Daoy (cell line): Measurements from ENCODE around the gene CCNL2. TPM values are rescaled to one million over a fixed set of nuclear protein-coding genes. Genes with fewer than 3 reads are reported as not detected.
A peak's percentile ranks its signal among the peaks of the same experiment; 100 is the strongest.
"Not testable (repeated sequence)": the region's sequence is repeated elsewhere in the genome, so short reads cannot be mapped to it uniquely, and the experiment has no call there.

Experiments used
- DNase-seq: peaks from one replicate; pipeline ENCODE4 v3.0.0-alpha.2; 2015; ENCODE audit warnings: low read depth
- total RNA-seq: library from RNA; depleted of rRNA; stranded (reverse); fragments of >200 nt; shearing (Covaris generic); gene quantifications from 2 replicates; pipeline ENCODE4 v1.2.3, GENCODE V29; 2014

Gene CCNL2
- total RNA-seq, 1 experiment from 2014 or later: 81.7 TPM

DNA sequence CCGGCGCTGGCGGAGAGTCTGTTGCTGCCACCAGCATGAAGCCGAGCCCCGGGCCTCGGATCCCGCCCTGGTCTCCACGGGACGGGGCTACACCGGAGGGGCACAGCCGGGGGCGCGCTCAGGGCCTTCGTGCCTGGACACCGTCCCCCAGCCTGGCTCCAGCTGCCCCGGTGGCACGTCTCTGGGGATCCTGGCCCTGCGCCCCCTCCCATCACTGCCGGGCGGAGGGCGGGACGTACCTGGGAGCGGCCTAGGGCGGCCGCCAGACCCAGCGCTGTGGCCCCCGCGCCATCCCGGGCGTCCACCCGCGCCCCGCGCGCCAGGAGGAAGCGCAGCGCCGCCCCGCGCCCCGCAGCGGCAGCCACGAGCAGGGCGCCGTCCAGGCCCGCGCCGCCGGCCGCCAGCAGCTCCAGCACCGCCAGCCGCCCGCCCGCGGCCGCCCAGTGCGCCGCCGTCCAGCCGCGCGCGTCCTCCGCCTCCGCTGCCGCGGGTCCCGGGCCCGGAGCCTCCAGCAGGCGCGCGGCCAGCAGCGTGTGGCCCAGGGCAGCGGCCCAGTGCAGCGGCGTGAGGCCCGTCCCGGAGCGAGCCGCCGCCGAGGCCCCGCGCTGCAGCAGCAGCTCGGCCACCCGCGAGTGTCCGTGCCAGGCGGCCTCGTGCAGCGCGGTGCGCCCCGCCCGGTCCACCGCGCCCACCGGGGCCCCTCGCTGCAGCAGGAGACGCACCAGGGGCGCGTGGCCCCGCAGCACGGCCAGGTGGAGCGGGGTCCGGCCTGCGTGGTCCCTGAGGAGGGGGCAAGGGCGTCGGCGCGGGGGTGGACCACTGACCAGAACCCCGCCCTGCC is 20.9 kb upstream of the CCNL2 start:
- DNase-seq: peak; percentile 29

GRCh38 chr1:1419363-1419812 is 20.3 kb upstream of the CCNL2 start:
- no peak for DNase-seq

GRCh38 chr1:1418464-1419362 is 19.6 kb upstream of the CCNL2 start:
- no peak for DNase-seq

GRCh38 chr1:1417825-1418463 is 18.8 kb upstream of the CCNL2 start:
- DNase-seq: not testable (repeated sequence)

GRCh38 chr1:1417396-1417795 is 18.3 kb upstream of the CCNL2 start:
- DNase-seq: not testable (repeated sequence)

GRCh38 chr1:1415751-1416150 is 16.6 kb upstream of the CCNL2 start:
- no peak for DNase-seq

DNA sequence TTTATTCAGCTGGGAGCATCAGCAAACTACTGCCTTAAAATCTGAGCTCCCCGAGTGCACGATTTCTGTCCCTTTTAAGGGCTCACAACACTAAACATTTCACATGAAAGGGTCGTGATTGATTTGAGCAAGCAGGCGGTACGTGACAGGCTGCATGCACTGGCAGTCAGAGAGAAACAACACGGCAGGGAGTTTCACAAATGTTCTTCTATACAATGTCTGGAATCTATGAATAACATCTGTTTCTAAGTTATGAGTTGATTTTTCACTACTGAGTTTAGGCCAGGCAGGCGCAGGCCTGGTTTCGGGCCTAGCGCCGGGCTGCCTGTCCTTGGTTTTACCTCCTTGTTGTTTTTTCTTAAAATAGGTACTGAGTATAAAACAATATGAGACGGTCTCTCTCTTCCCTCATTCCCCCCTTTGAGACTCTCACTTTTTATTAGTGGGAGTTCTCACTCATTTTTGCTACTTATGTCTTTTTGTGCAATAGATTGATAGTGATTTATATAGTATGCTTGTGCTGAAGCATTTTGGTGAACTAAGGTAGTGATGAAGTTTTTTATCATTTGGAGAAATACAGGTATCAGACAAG is 13.3 kb upstream of the CCNL2 start:
- DNase-seq: not testable (repeated sequence)

DNA sequence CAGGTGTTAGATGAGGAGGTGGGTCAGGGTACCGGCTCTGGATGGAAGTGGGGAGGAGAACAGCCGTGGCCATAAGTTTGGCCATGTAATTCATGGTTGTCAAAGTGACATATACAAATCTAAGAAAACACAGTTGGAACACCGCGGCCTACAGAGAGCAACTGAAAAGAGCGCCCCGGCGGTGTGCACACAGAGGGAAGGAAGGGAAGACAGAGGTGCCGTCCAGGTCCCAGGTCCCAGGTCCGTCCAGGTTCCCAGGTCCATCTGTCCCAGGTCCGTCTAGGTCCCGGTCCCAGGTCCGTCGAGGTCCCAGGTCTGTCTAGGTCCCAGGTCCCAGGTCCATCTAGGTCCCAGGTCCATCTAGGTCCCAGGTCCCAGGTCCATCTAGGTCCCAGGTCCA is 12.5 kb upstream of the CCNL2 start:
- DNase-seq: no peak

GRCh38 chr1:1410238-1410637 is 11.1 kb upstream of the CCNL2 start:
- DNase-seq: not testable (repeated sequence)

- no peak for DNase-seq
Observed at GRCh38 chr1:1407636-1408318, 8.6 kb upstream of the CCNL2 start.

- peak; percentile 96 for DNase-seq
Observed at GRCh38 chr1:1406821-1407635, 7.9 kb upstream of the CCNL2 start, which contains the start of gene MRPL20. Gene MRPL20 (minus strand): TSS chr1:1407293. CDS start chr1:1407217, 76 bp downstream.

GRCh38 chr1:1406101-1406820 is 7.1 kb upstream of the CCNL2 start:
- DNase-seq: no peak

- no peak for DNase-seq
Observed at GRCh38 chr1:1403653-1404052, 4.5 kb upstream of the CCNL2 start.

DNA sequence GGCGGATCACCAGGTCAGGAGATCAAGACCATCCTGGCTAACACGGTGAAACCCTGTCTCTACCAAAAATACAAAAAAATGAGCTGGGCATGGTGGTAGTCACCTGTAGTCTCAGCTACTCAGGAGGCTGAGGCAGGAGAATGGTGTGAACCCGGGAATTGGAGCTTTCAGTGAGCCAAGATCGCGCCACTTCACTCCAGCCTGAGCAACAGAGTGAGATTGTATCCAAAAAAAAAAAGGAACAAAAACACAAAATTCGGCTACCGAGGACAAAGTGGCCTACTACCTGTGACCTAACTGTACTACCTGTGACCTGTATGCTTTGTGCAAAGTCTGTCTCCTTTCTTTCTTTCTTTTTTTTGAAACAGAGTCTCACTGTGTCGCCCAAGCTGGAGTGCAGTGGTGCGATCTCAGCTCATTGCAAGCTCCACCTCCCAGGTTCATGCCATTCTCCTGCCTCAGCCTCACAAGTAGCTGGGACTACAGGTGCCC is 3.8 kb upstream of the CCNL2 start:
- not testable (repeated sequence) for DNase-seq

- peak; percentile 63 for DNase-seq
Observed at GRCh38 chr1:1402072-1402900, 3.2 kb upstream of the CCNL2 start.

DNA sequence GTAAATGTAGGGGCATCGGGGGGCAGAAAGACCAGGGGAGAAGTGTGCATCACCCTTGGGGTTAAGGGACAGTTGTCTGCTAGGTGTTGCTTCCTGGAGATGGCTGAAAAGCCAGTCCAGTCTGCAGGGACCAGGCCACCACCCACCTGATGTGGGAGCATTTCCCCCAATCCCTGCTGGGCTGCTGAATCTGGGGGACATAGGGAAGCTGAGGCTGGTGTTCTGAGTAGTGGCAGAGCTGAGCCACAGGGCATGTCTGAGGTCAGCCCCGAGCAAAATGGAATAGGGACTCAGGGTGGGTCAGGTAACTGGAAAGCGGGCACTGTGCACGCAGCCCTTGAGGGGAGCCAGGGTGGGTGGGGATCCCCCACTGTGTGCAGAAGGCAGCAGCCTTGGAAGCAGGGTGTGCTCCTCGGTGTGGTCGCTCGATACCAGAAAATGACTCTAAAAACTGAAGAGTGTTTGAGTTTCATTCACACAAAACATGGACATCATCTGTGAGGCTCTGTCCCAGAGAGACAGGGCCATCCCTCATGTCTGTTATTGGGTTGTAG is 2.4 kb upstream of the CCNL2 start:
- no peak for DNase-seq

- DNase-seq: peak; percentile 20
Observed at GRCh38 chr1:1400576-1401456, 1.7 kb upstream of the CCNL2 start.
